ENCODE data around the gene TBCD.

TBCD gene

DNA sequence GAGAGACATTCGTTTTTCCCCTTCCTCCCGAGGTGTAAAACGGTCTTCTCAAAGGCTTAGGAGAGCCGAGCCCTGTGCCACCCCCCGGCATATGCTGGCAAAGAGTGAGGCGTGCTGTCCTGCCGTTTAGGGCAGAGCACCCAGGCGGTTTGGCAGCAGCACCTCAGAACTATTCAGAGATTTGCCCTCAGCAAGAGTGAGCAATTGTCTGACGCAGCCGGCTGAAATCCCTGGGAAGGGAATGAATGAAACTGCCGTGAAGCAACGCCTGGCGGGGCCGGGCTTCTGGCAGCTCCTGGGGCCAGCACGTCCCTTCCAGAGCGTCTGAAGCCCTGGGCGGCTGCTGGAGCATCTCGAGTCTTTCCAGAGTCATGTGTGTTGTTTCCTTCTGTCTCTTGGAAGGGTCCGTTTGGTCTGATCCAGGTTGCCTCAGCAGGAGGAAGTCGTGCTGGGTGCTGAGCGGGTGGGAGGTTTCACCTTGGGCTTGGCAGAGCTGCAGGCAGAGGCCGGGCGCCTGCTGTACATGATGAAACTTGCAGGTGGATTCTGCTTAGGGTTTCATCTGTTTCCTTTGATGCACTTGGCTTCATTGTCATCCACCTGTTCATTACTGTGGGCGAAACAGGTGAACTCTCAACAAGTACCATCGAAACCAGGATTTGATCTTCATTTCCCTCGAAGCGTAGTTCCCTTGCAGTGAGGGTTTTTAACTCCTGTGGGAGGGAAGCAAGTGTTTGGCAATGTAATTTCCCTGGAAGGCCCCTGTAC, 35.4 kb downstream of the TBCD start:
- ChIA-PET CTCF (no interaction called here), POLR2A (no interaction called here)
- TF ChIP-seq, protein P1, sequence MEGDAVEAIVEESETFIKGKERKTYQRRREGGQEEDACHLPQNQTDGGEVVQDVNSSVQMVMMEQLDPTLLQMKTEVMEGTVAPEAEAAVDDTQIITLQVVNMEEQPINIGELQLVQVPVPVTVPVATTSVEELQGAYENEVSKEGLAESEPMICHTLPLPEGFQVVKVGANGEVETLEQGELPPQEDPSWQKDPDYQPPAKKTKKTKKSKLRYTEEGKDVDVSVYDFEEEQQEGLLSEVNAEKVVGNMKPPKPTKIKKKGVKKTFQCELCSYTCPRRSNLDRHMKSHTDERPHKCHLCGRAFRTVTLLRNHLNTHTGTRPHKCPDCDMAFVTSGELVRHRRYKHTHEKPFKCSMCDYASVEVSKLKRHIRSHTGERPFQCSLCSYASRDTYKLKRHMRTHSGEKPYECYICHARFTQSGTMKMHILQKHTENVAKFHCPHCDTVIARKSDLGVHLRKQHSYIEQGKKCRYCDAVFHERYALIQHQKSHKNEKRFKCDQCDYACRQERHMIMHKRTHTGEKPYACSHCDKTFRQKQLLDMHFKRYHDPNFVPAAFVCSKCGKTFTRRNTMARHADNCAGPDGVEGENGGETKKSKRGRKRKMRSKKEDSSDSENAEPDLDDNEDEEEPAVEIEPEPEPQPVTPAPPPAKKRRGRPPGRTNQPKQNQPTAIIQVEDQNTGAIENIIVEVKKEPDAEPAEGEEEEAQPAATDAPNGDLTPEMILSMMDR (IDR thresholded peaks at IDR 0.05; ENCODE audit: control extremely low read depth, extremely low read depth, low read depth, missing control alignments): no peak
- DNase-seq (ENCODE audit: extremely low spot score): no peak

DNA sequence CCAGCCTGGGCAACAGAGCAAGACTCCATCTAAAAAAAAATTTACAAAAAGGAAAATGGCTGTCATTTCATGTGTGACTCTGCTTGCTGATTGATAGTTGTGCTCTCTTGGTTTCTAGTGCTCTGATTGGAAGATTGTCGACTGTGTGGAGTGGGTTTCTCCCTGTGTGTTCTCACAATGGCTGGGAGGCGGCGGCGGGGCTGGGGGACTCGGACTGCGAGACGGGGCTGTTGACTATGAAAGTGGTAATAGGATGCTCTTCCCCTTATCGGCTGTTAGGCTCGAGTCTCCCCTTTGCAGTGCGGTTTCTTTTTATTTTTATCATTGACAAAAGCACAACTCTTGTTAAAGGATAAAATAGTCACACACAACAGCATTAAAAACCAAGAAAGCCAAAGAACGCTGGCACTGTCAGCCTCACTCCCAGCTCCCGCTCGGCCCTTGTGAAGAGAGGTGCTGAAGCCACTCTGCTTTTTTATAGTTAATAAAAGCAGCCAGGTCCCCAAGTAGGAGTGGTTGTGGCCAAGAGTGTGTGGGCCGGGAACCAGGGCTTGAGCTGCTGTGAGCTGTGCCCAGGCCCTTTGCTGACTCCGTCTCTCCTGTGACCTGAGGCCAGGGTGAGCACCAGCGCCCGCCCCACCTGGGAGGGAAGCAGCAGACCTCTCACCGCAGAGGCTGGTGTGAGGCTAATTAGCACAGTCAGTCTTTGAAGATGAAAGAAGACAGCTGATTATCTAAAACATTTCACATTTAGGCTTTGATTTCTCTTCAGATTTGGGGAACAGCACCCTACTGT, 36.5 kb downstream of the TBCD start:
- CTCF ChIA-PET: interaction anchor here (1.4 kb wide), 1 partner anchor 127 kb away, joined by 3 read pairs; no protein-coding TSS in a partner anchor
- POLR2A ChIA-PET: no interaction called here
- TF ChIP-seq, protein P1 (IDR thresholded peaks at IDR 0.05; ENCODE audit: control extremely low read depth, extremely low read depth, low read depth, missing control alignments): no peak
- DNase-seq (ENCODE audit: extremely low spot score): no peak

DNA sequence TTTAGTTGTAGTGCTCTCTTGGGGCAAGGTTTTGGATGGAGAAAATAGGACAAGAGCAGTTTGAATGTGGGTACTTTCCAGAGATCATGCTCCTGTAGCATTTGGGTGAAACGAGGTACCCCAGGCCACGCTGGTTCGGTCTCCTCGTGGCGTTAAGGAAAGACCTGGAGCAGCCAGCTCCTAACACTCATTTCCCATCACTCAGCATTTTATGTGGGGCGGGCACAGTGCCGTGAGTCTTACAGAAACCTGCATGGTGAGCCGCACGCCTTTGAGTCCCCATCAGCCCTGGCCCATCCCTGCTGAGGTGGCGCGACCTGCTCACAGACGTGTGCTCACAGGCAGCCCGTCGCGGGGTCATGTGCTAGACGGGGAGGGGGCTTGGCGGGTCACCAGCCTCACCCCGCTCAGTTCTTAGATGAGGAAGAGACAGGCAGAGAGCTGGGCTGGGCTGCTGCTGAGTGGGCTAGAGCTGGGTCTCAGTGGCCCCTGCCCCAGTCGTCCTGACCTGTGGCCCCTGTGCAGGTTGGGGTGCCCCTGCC, 37.3 kb downstream of the TBCD start:
- POLR2A ChIA-PET: no interaction called here
- TF ChIP-seq, protein P1 (IDR thresholded peaks at IDR 0.05; ENCODE audit: control extremely low read depth, extremely low read depth, low read depth, missing control alignments): no peak
- no peak for DNase-seq (ENCODE audit: extremely low spot score)
- CTCF ChIA-PET: interaction anchor here (1.4 kb wide), 1 partner anchor 126 kb away, joined by 3 read pairs; no protein-coding TSS in a partner anchor

DNA sequence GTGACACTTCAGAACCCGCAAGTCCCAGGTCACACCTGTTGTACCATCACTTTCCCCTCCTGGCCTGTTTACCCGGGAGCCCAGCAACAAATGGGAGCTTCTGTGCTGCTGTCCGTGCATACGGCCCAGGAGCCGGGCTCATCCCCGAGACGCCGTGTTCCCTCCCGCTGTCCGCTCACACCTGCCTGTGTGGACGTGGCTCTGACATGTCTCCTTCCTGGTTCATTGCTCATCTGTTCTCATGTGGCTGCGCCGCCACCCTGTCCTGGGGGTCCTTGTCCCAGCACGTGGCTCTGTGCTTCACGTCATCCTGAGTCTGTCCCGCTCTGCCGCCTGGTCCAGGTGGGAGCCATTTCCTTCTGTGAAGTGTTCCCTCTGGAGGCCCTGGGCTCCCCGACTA, 37.9 kb downstream of the TBCD start:
- DNase-seq (ENCODE audit: extremely low spot score): no peak
- TF ChIP-seq, protein P1 (IDR thresholded peaks at IDR 0.05; ENCODE audit: control extremely low read depth, extremely low read depth, low read depth, missing control alignments): no peak
- CTCF ChIA-PET: interaction anchor here (1.4 kb wide), 1 partner anchor 125 kb away, joined by 3 read pairs; no protein-coding TSS in a partner anchor
- POLR2A ChIA-PET: no interaction called here

DNA sequence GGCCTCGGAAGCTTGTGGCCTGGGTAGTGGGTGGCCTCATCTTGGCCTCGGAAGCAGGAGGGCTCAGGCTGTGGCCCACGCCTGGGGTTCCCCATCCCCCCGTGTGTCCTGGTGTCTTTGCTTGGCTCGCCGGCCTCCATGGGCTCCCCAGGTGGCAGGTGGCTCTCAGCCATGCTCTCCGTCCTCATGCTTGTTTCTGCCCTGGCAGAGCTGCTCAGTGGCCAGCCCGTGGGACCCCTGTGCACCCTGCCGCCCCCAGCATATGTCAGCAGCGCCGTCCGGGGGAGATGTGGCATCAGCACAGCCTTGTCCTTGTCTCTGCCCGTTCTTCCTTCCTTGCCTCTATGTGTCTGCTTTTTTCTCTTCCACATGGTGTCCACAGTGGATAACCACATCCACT, 38.5 kb downstream of the TBCD start:
- CTCF ChIA-PET: interaction anchor here (1.4 kb wide), 1 partner anchor 8 kb away, joined by 4 read pairs; no protein-coding TSS in a partner anchor
- no peak for DNase-seq (ENCODE audit: extremely low spot score)
- TF ChIP-seq, protein P1 (IDR thresholded peaks at IDR 0.05; ENCODE audit: control extremely low read depth, extremely low read depth, low read depth, missing control alignments): no peak
- POLR2A ChIA-PET: no interaction called here

DNA sequence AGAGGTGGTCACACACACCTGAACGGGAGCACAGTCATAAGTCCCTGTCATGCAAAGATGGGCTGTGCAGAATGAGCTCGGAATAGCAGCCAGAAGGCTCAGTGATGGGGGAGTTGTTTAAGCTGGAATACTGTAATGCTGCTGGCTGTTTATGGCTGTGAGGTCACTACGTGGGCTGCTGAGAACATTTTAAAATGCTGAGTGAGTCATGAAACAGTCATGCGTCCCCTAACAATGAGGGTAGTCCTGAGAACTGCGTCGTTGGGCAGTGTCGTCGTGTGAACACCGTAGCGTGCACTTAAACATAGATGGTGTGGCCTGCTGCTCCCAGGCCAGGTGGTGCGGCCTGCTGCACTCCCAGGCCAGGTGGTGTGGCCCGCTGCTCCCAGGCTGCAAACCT, 39.7 kb downstream of the TBCD start:
- no peak for DNase-seq (ENCODE audit: extremely low spot score)
- ChIA-PET POLR2A (no interaction called here), CTCF (interaction anchor here (1.4 kb wide), 1 partner anchor 10 kb away, joined by 4 read pairs; no protein-coding TSS in a partner anchor)
- TF ChIP-seq, protein P1 (IDR thresholded peaks at IDR 0.05; ENCODE audit: control extremely low read depth, extremely low read depth, low read depth, missing control alignments): no peak
